Psoas muscle (tissue), 8 donors: ENCODE measurements around the gene CHAF1A. TPM values are rescaled to one million over a fixed set of nuclear protein-coding genes. Genes with fewer than 3 reads are reported as not detected.

ENCODE experiments used
- ATAC-seq, 4 donors: fragments of 200-7000 bp; cut with Tn5 transposase; one replicate each; pipeline ENCODE4 v1.9.1; 2020; ENCODE audit warnings: moderate library complexity in 3 of 4, mild to moderate bottlenecking in 2 of 4
- DNase-seq, 2 donors: peaks; one replicate each; pipeline ENCODE4 v3.0.0-alpha.2; 2020
- H3K27ac ChIP-seq: fragments of 200-600 bp; one replicate; pipeline ENCODE4 v1.8.0; 2022
- H3K27me3 ChIP-seq, 3 donors: fragments of 200-600 bp in 1 of 3; one replicate each; pipeline versions ENCODE4 v1.6.1 to v1.8.0; 2013 to 2022; ENCODE audit warnings: low read length in 2 of 3, mild to moderate bottlenecking in 2 of 3, moderate library complexity in 1 of 3; ENCODE audit not compliant: insufficient read depth in 3 of 3
- H3K36me3 ChIP-seq, 2 donors: fragments of 200-600 bp in 1 of 2; one replicate each; pipeline versions ENCODE4 v1.6.1 to v1.8.0; 2013 to 2022; ENCODE audit warnings: low read depth in 1 of 2, mild to moderate bottlenecking in 1 of 2, moderate library complexity in 1 of 2; ENCODE audit not compliant: insufficient read depth in 1 of 2
- H3K4me1 ChIP-seq: fragments of 200-600 bp; one replicate; pipeline ENCODE4 v1.8.0; 2022
- H3K4me3 ChIP-seq: fragments of 200-600 bp; one replicate; pipeline ENCODE4 v1.8.0; 2022; ENCODE audit warnings: mild to moderate bottlenecking
- H3K9me3 ChIP-seq: fragments of 200-600 bp; one replicate; pipeline ENCODE4 v1.8.0; 2022
- WGBS, 3 donors: extraction: QIAGEN DNeasy Blood & Tissue Kit; methylation state at CpG; one replicate each; pipeline versions ENCODE4 v1.1.6 to v1.1.7; 2013; 5-methylcytosine and 5-hydroxymethylcytosine counted together
- intact Hi-C, 2 donors: fragments of 100-400 bp; cut with DNase I; formaldehyde crosslinking; loops; one replicate each; pipeline versions ENCODE4 v1.11.0 to v1.14.2; 2022
- long read RNA-seq, 2 donors: library from polyadenylated mRNA; unstranded; transcript quantifications; one replicate each; pipeline ENCODE4 v2.0.0, GENCODE V29; 2021
- polyA plus RNA-seq, 3 donors: library from polyadenylated mRNA; stranded (reverse); fragments of 200-250 nt; gene quantifications; one replicate each; pipeline ENCODE4 v1.2.3, GENCODE V29; 2013
- total RNA-seq, 4 donors: library from RNA; stranded (reverse); fragmentation: NEBNext Ultra II Directional in 2 of 4; extraction: Animal tissue kit (Norgen Biotek cat#: 25700) in 2 of 4; gene quantifications; one replicate each; pipeline versions ENCODE4 v1.2.1 to v1.2.4, GENCODE V29; 2021 to 2023
- TF ChIP-seq, protein P1 (sequence below): fragments of 200-600 bp; IDR thresholded peaks from one replicate; pipeline ENCODE4 v1.8.0; 2022; ENCODE audit warnings: antibody characterized with exemption
- donor health status: healthy with polysubstance abuse.
- donor health status: DM: no; HTN: no; CAD: no; lungs with moderate emphysema.
- donor health status: Bipolar disorder and iron deficiency.
- donor health status: healthy.
- donor health status: DM: yes; HTN: yes; CAD: no.
- donor health status: DM: no; HTN: no; CAD: no.
- donor health status: DM: no; HTN: no; CAD: no.
- donor health status: DM: yes; HTN: yes; CAD: no.

Gene CHAF1A, protein sequence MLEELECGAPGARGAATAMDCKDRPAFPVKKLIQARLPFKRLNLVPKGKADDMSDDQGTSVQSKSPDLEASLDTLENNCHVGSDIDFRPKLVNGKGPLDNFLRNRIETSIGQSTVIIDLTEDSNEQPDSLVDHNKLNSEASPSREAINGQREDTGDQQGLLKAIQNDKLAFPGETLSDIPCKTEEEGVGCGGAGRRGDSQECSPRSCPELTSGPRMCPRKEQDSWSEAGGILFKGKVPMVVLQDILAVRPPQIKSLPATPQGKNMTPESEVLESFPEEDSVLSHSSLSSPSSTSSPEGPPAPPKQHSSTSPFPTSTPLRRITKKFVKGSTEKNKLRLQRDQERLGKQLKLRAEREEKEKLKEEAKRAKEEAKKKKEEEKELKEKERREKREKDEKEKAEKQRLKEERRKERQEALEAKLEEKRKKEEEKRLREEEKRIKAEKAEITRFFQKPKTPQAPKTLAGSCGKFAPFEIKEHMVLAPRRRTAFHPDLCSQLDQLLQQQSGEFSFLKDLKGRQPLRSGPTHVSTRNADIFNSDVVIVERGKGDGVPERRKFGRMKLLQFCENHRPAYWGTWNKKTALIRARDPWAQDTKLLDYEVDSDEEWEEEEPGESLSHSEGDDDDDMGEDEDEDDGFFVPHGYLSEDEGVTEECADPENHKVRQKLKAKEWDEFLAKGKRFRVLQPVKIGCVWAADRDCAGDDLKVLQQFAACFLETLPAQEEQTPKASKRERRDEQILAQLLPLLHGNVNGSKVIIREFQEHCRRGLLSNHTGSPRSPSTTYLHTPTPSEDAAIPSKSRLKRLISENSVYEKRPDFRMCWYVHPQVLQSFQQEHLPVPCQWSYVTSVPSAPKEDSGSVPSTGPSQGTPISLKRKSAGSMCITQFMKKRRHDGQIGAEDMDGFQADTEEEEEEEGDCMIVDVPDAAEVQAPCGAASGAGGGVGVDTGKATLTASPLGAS
- total RNA-seq (10 to 100 TPM in 1 of 4 donors, 1 to 10 TPM in 3; 5.6 to 10.3 (median 7.7) TPM), polyA plus RNA-seq (10 to 100 TPM in 1 of 3 donors, 1 to 10 TPM in 2; 5.9 to 12.8 (median 6.4) TPM)
- long read RNA-seq, donor 1, partial matches to known transcripts: 4 of 10 reads
- long read RNA-seq, donor 1, other reads (novel, unspliced or antisense): 3 of 10 reads
- long read RNA-seq, donor 2, partial matches to known transcripts: 8 of 19 reads
- long read RNA-seq, donor 2, other reads (novel, unspliced or antisense): 7 of 19 reads

DNA sequence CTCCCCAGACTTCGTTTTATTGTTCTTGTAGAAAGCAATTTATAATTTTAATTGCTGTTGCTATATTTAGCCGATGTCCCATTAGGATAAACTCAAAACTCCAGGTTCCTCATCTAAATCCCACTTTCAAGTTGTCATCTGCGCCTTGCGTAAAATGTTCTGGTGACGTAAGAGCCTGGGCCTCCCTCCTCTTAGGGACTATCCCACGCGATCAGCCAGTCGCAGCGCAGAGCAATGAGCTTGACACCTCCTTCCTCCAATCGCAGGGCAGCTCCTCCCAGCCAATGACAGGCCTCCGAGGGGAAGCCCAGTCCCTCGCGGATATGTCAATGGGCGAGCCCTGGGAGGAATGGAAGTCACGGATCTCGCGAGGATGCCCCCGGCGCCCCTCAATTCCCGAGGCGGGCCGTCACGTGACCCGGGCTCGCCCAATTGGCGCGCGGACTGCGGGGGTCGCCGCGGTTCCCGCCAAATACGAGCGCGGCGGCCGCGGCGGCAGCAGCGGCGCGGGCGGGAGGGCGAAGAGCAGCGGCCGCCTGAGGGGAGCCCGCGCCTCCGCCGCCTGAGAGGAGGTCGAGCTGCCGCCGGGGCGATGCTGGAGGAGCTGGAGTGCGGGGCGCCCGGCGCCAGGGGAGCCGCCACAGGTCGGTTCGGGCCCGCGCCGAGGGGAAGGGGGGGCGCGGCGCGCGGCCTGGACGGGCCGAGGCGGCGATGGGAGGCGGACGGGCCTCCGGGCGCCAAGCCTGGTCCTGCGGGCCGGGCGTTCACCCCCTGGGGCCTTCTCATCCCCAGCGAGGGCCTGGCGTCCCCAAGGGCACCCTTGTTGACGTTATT, at the start of gene CHAF1A:
TSS of gene CHAF1A (plus strand) at position 470 of the 834 bp plus-strand sequence. CDS start at position 593, 123 bp downstream.
- Histone ChIP-seq H3K27ac (peak within 1 kb of the TSS; percentile 94), H3K4me1 (peaks cover 31% of the 10 kb centered on the region), H3K36me3 (no peaks in the 10 kb centered on the region), H3K4me3 (peak within 1 kb of the TSS; percentile 80), H3K27me3 (no peaks in the 10 kb centered on the region), H3K9me3 (no peaks in the 10 kb centered on the region)
- 0 to 1% (median 0%) methylated on average over 65 to 84 of the region's 84 CpGs for WGBS, 3 donors
- ATAC-seq (peak; percentile 93 to 95 (median 94)), DNase-seq (peak; percentile 99 to 100)
- TF ChIP-seq, protein P1, sequence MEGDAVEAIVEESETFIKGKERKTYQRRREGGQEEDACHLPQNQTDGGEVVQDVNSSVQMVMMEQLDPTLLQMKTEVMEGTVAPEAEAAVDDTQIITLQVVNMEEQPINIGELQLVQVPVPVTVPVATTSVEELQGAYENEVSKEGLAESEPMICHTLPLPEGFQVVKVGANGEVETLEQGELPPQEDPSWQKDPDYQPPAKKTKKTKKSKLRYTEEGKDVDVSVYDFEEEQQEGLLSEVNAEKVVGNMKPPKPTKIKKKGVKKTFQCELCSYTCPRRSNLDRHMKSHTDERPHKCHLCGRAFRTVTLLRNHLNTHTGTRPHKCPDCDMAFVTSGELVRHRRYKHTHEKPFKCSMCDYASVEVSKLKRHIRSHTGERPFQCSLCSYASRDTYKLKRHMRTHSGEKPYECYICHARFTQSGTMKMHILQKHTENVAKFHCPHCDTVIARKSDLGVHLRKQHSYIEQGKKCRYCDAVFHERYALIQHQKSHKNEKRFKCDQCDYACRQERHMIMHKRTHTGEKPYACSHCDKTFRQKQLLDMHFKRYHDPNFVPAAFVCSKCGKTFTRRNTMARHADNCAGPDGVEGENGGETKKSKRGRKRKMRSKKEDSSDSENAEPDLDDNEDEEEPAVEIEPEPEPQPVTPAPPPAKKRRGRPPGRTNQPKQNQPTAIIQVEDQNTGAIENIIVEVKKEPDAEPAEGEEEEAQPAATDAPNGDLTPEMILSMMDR: no peak
- intact Hi-C loops: loop anchor here (5.0 kb wide), 1 partner anchor 55 kb away; the partner anchor contains the start of gene UBXN6 (in 2 of the 2)

DNA sequence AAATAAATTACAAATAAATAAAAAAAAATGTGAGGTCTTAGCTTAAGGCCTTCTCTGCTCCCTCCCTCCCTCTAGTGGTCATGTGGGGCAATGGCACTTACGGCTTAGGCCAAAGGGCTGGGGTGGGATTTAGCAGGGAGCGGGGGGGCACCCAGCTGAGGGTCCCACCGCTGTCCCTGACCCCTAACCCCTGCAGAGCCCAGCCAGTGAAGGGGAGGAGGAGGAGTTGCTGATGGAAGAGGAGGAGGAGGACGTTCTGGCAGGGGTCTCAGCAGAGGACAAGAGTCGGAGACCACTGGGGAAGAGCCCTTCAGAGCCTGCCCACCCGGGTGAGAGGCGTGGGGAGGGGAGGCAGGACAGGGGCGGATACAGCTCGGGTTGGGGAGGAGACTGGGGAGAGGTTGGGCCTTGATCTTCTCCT, 49.7 kb upstream of the CHAF1A start:
- H3K9me3 ChIP-seq: no peaks in the 10 kb centered on the region
- no peaks in the 10 kb centered on the region for H3K4me1 ChIP-seq
- WGBS, 3 donors: 26 to 44% (median 32%) methylated on average over 8 to 9 of the region's 9 CpGs
- TF ChIP-seq, protein P1: peak; percentile 77
- H3K27me3 ChIP-seq: no peaks in the 10 kb centered on the region
- peaks cover 0 to under 1% of the 10 kb centered on the region in 2 donors for H3K36me3 ChIP-seq
- intact Hi-C loops: no loop called here
- peak; percentile 50 to 75 (median 60) for ATAC-seq
- no peak overlapping the region for H3K4me3 ChIP-seq
- H3K27ac ChIP-seq: no peak overlapping the region
- no peak for DNase-seq

DNA sequence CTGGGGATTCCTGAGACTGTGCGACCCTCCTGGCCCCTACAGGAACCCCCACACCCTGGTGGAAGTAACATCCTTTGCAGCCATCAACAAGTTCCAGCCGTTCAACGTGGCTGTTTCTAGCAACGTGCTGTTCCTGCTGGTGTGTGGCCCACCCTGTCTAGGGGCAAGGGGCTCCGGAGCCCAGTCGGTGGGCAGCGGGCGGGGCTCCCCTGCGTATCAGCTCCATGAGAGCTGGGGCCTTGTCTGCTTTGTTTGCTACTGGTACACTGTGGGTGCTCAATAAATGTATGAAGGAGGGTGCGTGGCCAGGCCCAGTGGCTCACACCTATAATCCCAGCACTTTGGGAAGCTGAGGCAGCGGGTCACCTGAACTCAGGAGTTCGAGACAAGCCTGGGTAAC, 48.2 kb upstream of the CHAF1A start:
- no peak overlapping the region for H3K4me3 ChIP-seq
- no peak for ATAC-seq
- H3K27me3 ChIP-seq: no peaks in the 10 kb centered on the region
- no peak overlapping the region for H3K27ac ChIP-seq
- no peaks in the 10 kb centered on the region for H3K4me1 ChIP-seq
- H3K36me3 ChIP-seq: peaks cover 0 to 14% of the 10 kb centered on the region in 2 donors
- intact Hi-C loops: loop anchor here in 1 of 2 donors (2.0 kb wide), 1 partner anchor 87 kb away; no protein-coding TSS in a partner anchor
- TF ChIP-seq, protein P1: no peak
- DNase-seq: no peak
- 87 to 89% (median 88%) methylated on average over 12 of the region's 12 CpGs for WGBS, 3 donors
- no peaks in the 10 kb centered on the region for H3K9me3 ChIP-seq

DNA sequence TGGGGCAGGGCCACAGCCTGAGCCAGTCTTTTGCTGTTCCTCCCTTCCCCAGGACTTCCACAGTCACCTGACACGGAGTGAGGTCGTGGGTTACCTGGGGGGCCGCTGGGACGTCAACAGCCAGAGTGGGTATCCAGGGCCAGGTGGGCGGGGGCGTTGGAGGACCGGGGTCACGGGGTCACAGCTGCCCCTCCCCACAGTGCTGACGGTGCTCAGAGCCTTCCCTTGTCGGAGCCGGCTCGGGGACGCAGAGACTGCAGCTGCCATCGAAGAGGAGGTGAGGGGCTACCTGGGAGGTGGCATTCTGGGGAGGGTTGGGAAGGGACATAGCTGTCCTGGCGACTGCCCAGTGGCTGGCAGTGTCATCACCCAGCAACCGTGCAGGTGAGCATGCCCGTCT, 47.5 kb upstream of the CHAF1A start:
- DNase-seq (no peak), ATAC-seq (no peak)
- Histone ChIP-seq H3K4me1 (no peaks in the 10 kb centered on the region), H3K9me3 (no peaks in the 10 kb centered on the region), H3K27ac (no peak overlapping the region), H3K36me3 (peaks cover 0 to 21% of the 10 kb centered on the region in 2 donors), H3K27me3 (no peaks in the 10 kb centered on the region), H3K4me3 (no peak overlapping the region)
- TF ChIP-seq, protein P1: no peak
- WGBS, 3 donors: 77 to 81% (median 80%) methylated on average over 14 to 17 of the region's 17 CpGs
- intact Hi-C loops: loop anchor here in 1 of 2 donors (2.0 kb wide), 1 partner anchor 88 kb away; no protein-coding TSS in a partner anchor
